ENCODE measurements around the gene COL1A2. TPM values are rescaled to one million over a fixed set of nuclear protein-coding genes. Genes with fewer than 3 reads are reported as not detected.
A peak's percentile ranks its signal among the peaks of the same experiment; 100 is the strongest.

COL1A2 gene
- total and polyA plus RNA-seq, 2 donors (not counting 1 experiment from before 2014, with no cell fraction given) = 0.46 to 0.47 TPM

GRCh38 chr7:94446308-94446707, 51.6 kb downstream of the COL1A2 start:
- no peaks in the 10 kb centered on the region for H3K4me1 Mint-ChIP-seq
- Histone ChIP-seq H3K79me2 (ENCODE audit: control insufficient read depth, insufficient read depth, low read length) (no peaks in the 10 kb centered on the region), H3K27ac (ENCODE audit: low read length in 2 of 2) (no peak overlapping the region), H3K4me3 (ENCODE audit: control extremely low read depth in 1 of 5, extremely low read depth in 1 of 5, insufficient read depth in 1 of 5, low read depth in 2 of 5, low read length in 4 of 5) (no peak overlapping the region), H3K36me3 (replicated peaks in 1 of 2; ENCODE audit: control extremely low read depth in 1 of 2, control insufficient read depth in 1 of 2, extremely low read depth in 1 of 2, insufficient read depth in 2 of 2, low read length in 1 of 2) (no peaks in the 10 kb centered on the region), H3K4me2 (replicated peaks; ENCODE audit: low read depth, low read length, poor library complexity, severe bottlenecking) (no peak overlapping the region), H3K9me3 (ENCODE audit: control extremely low read depth in 1 of 3, control insufficient read depth in 2 of 3, insufficient read depth in 1 of 3, low read length in 2 of 3) (peaks cover 0 to 4% (median 0%) of the 10 kb centered on the region in 3 donors), H2AFZ (ENCODE audit: insufficient read depth, low read depth, low read length, poor library complexity, severe bottlenecking) (no peak overlapping the region), H3K9ac (ENCODE audit: low read length) (no peak overlapping the region), H3K4me1 (ENCODE audit: control insufficient read depth in 2 of 2, insufficient read depth in 2 of 2, low read length in 2 of 2) (no peaks in the 10 kb centered on the region), H4K20me1 (ENCODE audit: control insufficient read depth, insufficient read depth, low read length, poor library complexity, severe bottlenecking) (no peaks in the 10 kb centered on the region), H3K27me3 (replicated peaks in 1 of 4; ENCODE audit: control extremely low read depth in 1 of 4, control insufficient read depth in 3 of 4, insufficient read depth in 4 of 4, low read length in 3 of 4) (peaks cover 0 to 9% (median 0%) of the 10 kb centered on the region in 4 experiments)
- no peaks in the 10 kb centered on the region for H3K9me3 Mint-ChIP-seq (ENCODE audit: insufficient read depth)
- ATAC-seq (ENCODE audit: low read depth) (no peak), DNase-seq (no peak)
- no CpG with 5 or more reads among the region's 5 CpGs for WGBS (ENCODE audit: insufficient coverage)
- no peak overlapping the region for H3K27ac Mint-ChIP-seq
- POLR2A ChIA-PET = no interaction called here
- TF ChIP-seq EZH2 (IDR thresholded peaks at IDR 0.05; ENCODE audit: borderline replicate concordance, insufficient read depth, low read depth, low read length, poor library complexity, severe bottlenecking) (no peak), CTCF (IDR thresholded peaks at IDR 0.05) (no peak)
- peaks cover 16% of the 10 kb centered on the region for H3K27me3 Mint-ChIP-seq
- intact Hi-C loops (cut with micrococcal nuclease) = loop anchor here (5.0 kb wide), 2 partner anchors 211 to 801 kb away; partner anchors contain the start of gene SGCE
- no peak overlapping the region for H3K4me3 Mint-ChIP-seq
- CTCF ChIA-PET = interaction anchor here (0.7 to 9.0 kb wide), 9 partner anchors 9 to 1244 kb away, joined by 3 to 246 read pairs (median 5); no protein-coding TSS in a partner anchor

DNA sequence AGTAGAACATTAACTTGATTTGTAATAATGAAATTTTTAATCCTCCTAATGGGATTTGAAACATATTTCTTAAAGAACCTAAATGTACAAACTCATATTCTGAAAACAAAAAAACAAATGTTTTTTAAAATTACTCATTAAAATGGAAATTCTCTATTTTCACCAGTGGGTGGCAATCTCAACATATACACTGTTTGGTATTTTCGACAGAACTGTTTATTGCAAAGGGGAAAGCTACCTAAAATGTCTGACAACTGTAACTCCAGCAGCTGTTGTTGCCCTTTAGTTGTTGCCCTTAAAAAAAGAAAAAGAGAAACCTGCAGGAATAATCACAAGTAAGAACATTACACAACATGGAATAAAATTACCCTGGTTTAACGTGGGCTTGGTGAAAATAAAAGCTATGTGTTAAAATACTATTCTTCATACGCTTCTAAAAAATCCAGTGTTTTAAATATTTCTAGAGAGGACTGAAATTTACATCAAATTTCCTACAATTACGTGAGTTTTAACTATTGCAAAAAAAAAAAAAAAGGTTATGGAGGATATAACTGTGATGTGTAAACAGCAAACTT, 54.5 kb downstream of the COL1A2 start:
- ChIA-PET CTCF (interaction anchor here (0.6 to 9.0 kb wide), 37 partner anchors 8 to 1243 kb away, joined by 3 to 246 read pairs (median 4); partner anchors contain the start of genes CASD1 and SGCE), POLR2A (no interaction called here)
- Histone ChIP-seq H3K27me3 (replicated peaks in 1 of 4; ENCODE audit: control extremely low read depth in 1 of 4, control insufficient read depth in 3 of 4, insufficient read depth in 4 of 4, low read length in 3 of 4) (peaks cover 0 to 6% (median 0%) of the 10 kb centered on the region in 4 experiments), H3K79me2 (ENCODE audit: control insufficient read depth, insufficient read depth, low read length) (no peaks in the 10 kb centered on the region), H3K9me3 (ENCODE audit: control extremely low read depth in 1 of 3, control insufficient read depth in 2 of 3, insufficient read depth in 1 of 3, low read length in 2 of 3) (peaks cover 0 to 4% (median 0%) of the 10 kb centered on the region in 3 donors), H3K9ac (ENCODE audit: low read length) (no peak overlapping the region), H3K4me1 (ENCODE audit: control insufficient read depth in 2 of 2, insufficient read depth in 2 of 2, low read length in 2 of 2) (no peaks in the 10 kb centered on the region), H3K4me3 (ENCODE audit: control extremely low read depth in 1 of 5, extremely low read depth in 1 of 5, insufficient read depth in 1 of 5, low read depth in 2 of 5, low read length in 4 of 5) (no peak overlapping the region), H3K27ac (ENCODE audit: low read length in 2 of 2) (no peak overlapping the region), H3K36me3 (replicated peaks in 1 of 2; ENCODE audit: control extremely low read depth in 1 of 2, control insufficient read depth in 1 of 2, extremely low read depth in 1 of 2, insufficient read depth in 2 of 2, low read length in 1 of 2) (no peaks in the 10 kb centered on the region), H3K4me2 (replicated peaks; ENCODE audit: low read depth, low read length, poor library complexity, severe bottlenecking) (no peak overlapping the region), H4K20me1 (ENCODE audit: control insufficient read depth, insufficient read depth, low read length, poor library complexity, severe bottlenecking) (no peaks in the 10 kb centered on the region), H2AFZ (ENCODE audit: insufficient read depth, low read depth, low read length, poor library complexity, severe bottlenecking) (peak overlapping the region; percentile 46)
- Mint-ChIP-seq H3K4me1 (no peaks in the 10 kb centered on the region), H3K27me3 (peaks cover 10% of the 10 kb centered on the region), H3K27ac (no peak overlapping the region), H3K4me3 (no peak overlapping the region), H3K9me3 (ENCODE audit: insufficient read depth) (no peaks in the 10 kb centered on the region)
- WGBS (ENCODE audit: insufficient coverage) = no CpG with 5 or more reads among the region's 4 CpGs
- DNase-seq (peak; percentile 54), ATAC-seq (ENCODE audit: low read depth) (no peak)
- peak; percentile 83 for TF ChIP-seq CTCF (IDR thresholded peaks at IDR 0.05)
- TF ChIP-seq EZH2 (IDR thresholded peaks at IDR 0.05; ENCODE audit: borderline replicate concordance, insufficient read depth, low read depth, low read length, poor library complexity, severe bottlenecking) = no peak
- intact Hi-C loops (cut with micrococcal nuclease) = loop anchor here (1.0 to 5.0 kb wide), 4 partner anchors 208 to 1241 kb away; partner anchors contain the start of gene SGCE
